GM18858 (cell line): ENCODE results near the gene RASSF5.
"Not testable (repeated sequence)": the region's sequence is repeated elsewhere in the genome, so short reads cannot be mapped to it uniquely, and the experiment has no call there.

Experiments used
- ATAC-seq: cut with Tn5 transposase; IDR thresholded peaks from one replicate; pipeline ENCODE4 v1.9.1; 2021; ENCODE audit not compliant: unreplicated experiment

RASSF5 gene

GRCh38 chr1:206476058-206476457 lies 31.3 kb upstream of the RASSF5 start:
- no peak for ATAC-seq

GRCh38 chr1:206476591-206476990 lies 30.7 kb upstream of the RASSF5 start:
- no peak for ATAC-seq

GRCh38 chr1:206477110-206477509 lies 30.2 kb upstream of the RASSF5 start:
- no peak for ATAC-seq

- ATAC-seq: no peak
Measured at GRCh38 chr1:206477581-206478380, 29.6 kb upstream of the RASSF5 start.

- no peak for ATAC-seq
Measured at GRCh38 chr1:206478746-206479145, 28.6 kb upstream of the RASSF5 start.

GRCh38 chr1:206479183-206480125 lies 27.9 kb upstream of the RASSF5 start:
- no peak for ATAC-seq

GRCh38 chr1:206480211-206480610 lies 27.1 kb upstream of the RASSF5 start:
- ATAC-seq: no peak

GRCh38 chr1:206482611-206483010 lies 24.7 kb upstream of the RASSF5 start:
- no peak for ATAC-seq

GRCh38 chr1:206483864-206484263 lies 23.5 kb upstream of the RASSF5 start:
- not testable (repeated sequence) for ATAC-seq

GRCh38 chr1:206484901-206485300 lies 22.4 kb upstream of the RASSF5 start:
- no peak for ATAC-seq

GRCh38 chr1:206486995-206487788 lies 20.1 kb upstream of the RASSF5 start:
- ATAC-seq: no peak

GRCh38 chr1:206487970-206488369 lies 19.4 kb upstream of the RASSF5 start:
- ATAC-seq: no peak

GRCh38 chr1:206488466-206488865 lies 18.9 kb upstream of the RASSF5 start:
- ATAC-seq: no peak

GRCh38 chr1:206489980-206490770 lies 17.2 kb upstream of the RASSF5 start:
- ATAC-seq: no peak

- ATAC-seq: no peak
Measured at GRCh38 chr1:206490771-206491405, 16.4 kb upstream of the RASSF5 start.

- ATAC-seq: no peak
Measured at GRCh38 chr1:206491616-206492015, 15.7 kb upstream of the RASSF5 start.

GRCh38 chr1:206492589-206492988 lies 14.7 kb upstream of the RASSF5 start:
- ATAC-seq: no peak

GRCh38 chr1:206493279-206493678 lies 14.1 kb upstream of the RASSF5 start:
- ATAC-seq: no peak

- no peak for ATAC-seq
Measured at GRCh38 chr1:206495011-206495461, 12.3 kb upstream of the RASSF5 start.
